Measurements from ENCODE around the gene LRRN2. TPM values are rescaled to one million over a fixed set of nuclear protein-coding genes. Genes with fewer than 3 reads are reported as not detected.

The LRRN2 gene
- polyA plus RNA-seq, 2 of the 4 experiments (the other 2 are of a cell fraction) = 3.6 to 6.6 TPM

- Histone ChIP-seq H3K4me2 (no peak overlapping the region), H3K4me1 (peaks cover 23% of the 10 kb centered on the region), H3K9me3 (no peaks in the 10 kb centered on the region), H3K4me3 (no peak overlapping the region), H3K27ac (peak overlapping the region in 1 of 2 experiments; percentile 34; a peak in 2 of 6 replicates)
- no peak for DNase-seq (ENCODE audit: low read depth in 1 of 2, low spot score in 1 of 2)
- CTCF ChIA-PET = interaction anchor here (1.2 to 2.0 kb wide), 4 partner anchors 39 to 100 kb away, joined by 3 to 8 read pairs (median 4); no protein-coding TSS in a partner anchor
- TF ChIP-seq PHF8 (IDR thresholded peaks at IDR 0.05; ENCODE audit: borderline replicate concordance, low read depth) (no peak), CBX8 (IDR thresholded peaks at IDR 0.05) (no peak), TP53 (CRISPR knock-in tag; IDR thresholded peaks at IDR 0.05) (no peak), ZFP36 (IDR thresholded peaks at IDR 0.05; ENCODE audit: borderline replicate concordance, partially characterized antibody) (no peak), ATOH8 (CRISPR knock-in tag; IDR thresholded peaks at IDR 0.05; ENCODE audit: low read depth) (no peak), FOXS1 (CRISPR knock-in tag; IDR thresholded peaks at IDR 0.05) (no peak)
- TF ChIP-seq, protein P1, sequence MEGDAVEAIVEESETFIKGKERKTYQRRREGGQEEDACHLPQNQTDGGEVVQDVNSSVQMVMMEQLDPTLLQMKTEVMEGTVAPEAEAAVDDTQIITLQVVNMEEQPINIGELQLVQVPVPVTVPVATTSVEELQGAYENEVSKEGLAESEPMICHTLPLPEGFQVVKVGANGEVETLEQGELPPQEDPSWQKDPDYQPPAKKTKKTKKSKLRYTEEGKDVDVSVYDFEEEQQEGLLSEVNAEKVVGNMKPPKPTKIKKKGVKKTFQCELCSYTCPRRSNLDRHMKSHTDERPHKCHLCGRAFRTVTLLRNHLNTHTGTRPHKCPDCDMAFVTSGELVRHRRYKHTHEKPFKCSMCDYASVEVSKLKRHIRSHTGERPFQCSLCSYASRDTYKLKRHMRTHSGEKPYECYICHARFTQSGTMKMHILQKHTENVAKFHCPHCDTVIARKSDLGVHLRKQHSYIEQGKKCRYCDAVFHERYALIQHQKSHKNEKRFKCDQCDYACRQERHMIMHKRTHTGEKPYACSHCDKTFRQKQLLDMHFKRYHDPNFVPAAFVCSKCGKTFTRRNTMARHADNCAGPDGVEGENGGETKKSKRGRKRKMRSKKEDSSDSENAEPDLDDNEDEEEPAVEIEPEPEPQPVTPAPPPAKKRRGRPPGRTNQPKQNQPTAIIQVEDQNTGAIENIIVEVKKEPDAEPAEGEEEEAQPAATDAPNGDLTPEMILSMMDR (IDR thresholded peaks at IDR 0.05) = no peak
- TF ChIP-seq, protein P2, sequence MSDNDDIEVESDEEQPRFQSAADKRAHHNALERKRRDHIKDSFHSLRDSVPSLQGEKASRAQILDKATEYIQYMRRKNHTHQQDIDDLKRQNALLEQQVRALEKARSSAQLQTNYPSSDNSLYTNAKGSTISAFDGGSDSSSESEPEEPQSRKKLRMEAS (IDR thresholded peaks at IDR 0.05) = no peak
- 80% methylated on average over 11 of the region's 11 CpGs for WGBS (ENCODE audit: missing lambda C conversion rate)
- FAIRE-seq = no peak
- ATAC-seq = no peak
- POLR2A ChIA-PET = no interaction called here
These were observed 21.4 kb upstream of the LRRN2 start for GRCh38 chr1:204706838-204707509.

DNA sequence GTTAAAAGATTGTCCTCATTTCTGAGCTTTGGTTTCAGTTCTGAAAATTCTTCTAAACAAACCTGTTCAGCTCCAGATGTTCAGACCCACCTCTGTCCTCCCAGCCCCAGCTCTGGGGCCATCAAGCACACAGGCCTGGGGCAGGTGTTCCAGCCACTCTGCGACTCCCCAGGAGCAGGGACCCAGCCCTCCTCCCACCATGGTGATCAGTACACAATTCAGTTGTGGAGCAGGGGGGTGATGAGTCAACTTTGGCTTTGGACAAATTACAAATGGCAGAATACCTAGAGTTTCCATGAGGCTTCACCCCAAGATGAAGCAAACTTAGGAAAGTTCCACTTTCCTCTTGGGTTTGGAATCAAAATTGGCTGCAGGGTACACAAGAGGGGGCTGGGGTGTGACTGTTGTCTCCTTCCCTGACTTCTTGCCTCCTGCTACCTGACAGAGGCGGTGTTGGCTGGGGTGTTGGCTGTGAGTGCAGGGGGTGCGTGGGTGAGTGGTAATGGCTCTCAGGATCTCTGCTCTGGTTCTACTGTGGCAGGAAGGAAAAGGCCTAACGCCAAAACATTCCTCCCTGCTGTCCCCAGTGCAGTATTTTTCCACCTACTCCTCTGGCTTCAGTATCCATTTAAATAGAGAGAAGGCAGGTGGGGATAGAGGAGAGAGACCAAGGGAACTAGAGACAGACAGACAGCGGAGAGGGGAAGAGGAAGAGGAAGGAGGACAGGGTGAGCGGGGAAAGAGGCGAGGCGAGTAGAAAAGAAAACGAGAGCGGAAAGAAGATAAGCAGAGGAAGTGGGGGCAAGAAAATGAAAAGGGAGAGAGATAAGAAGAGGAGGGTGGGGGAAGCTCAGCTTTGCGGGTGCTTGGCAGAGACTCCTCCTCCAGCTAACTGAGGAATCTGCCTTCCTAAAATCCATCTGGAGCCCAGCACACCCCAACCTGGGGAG is 20.6 kb upstream of the LRRN2 start:
- 85% methylated on average over 11 of the region's 11 CpGs for WGBS (ENCODE audit: missing lambda C conversion rate)
- Histone ChIP-seq H3K4me2 (no peak overlapping the region), H3K27ac (peak overlapping the region in 1 of 2 experiments; percentile 9; a peak in 1 of 6 replicates), H3K4me1 (peaks cover 21% of the 10 kb centered on the region), H3K9me3 (no peaks in the 10 kb centered on the region), H3K4me3 (no peak overlapping the region)
- FAIRE-seq (no peak), DNase-seq (ENCODE audit: low read depth in 1 of 2, low spot score in 1 of 2) (no peak), ATAC-seq (no peak)
- CTCF ChIA-PET = interaction anchor here (1.1 to 4.0 kb wide), 7 partner anchors 12 to 101 kb away, joined by 3 to 14 read pairs (median 8); no protein-coding TSS in a partner anchor
- TF ChIP-seq GATA3 (IDR thresholded peaks at IDR 0.05; ENCODE audit: borderline replicate concordance) = no peak
- POLR2A ChIA-PET = no interaction called here

GRCh38 chr1:204705493-204705811 is 19.9 kb upstream of the LRRN2 start:
- no peak overlapping the region for H3K4me3 ChIP-seq
- TF ChIP-seq NPAS2 (CRISPR knock-in tag; IDR thresholded peaks at IDR 0.05; ENCODE audit: borderline replicate concordance) = no peak
- H3K4me1 ChIP-seq = peaks cover 21% of the 10 kb centered on the region
- 62% methylated on average over 5 of the region's 5 CpGs for WGBS (ENCODE audit: missing lambda C conversion rate)
- POLR2A ChIA-PET = no interaction called here
- no peak overlapping the region for H3K4me2 ChIP-seq
- CTCF ChIA-PET = interaction anchor here (1.1 to 4.0 kb wide), 5 partner anchors 11 to 102 kb away, joined by 3 to 14 read pairs (median 8); no protein-coding TSS in a partner anchor
- FAIRE-seq = no peak
- no peak for DNase-seq (ENCODE audit: low read depth in 1 of 2, low spot score in 1 of 2)
- no peak for ATAC-seq
- no peak overlapping the region for H3K27ac ChIP-seq
- H3K9me3 ChIP-seq = no peaks in the 10 kb centered on the region

GRCh38 chr1:204704794-204705492 is 19.4 kb upstream of the LRRN2 start:
- POLR2A ChIA-PET = no interaction called here
- 88% methylated on average over 4 of the region's 4 CpGs for WGBS (ENCODE audit: missing lambda C conversion rate)
- no peak for FAIRE-seq

More at GRCh38 chr1:204704794-204705492, 19.4 kb upstream of the LRRN2 start:
- DNase-seq (ENCODE audit: low read depth in 1 of 2, low spot score in 1 of 2) (no peak), ATAC-seq (no peak)
- H3K4me2 ChIP-seq = no peak overlapping the region
- no peaks in the 10 kb centered on the region for H3K9me3 ChIP-seq
- CTCF ChIA-PET = interaction anchor here (0.9 to 4.0 kb wide), 6 partner anchors 11 to 357 kb away, joined by 3 to 14 read pairs (median 6); no protein-coding TSS in a partner anchor
- no peak overlapping the region for H3K27ac ChIP-seq
- TF ChIP-seq ZFP36 (IDR thresholded peaks at IDR 0.05; ENCODE audit: borderline replicate concordance, partially characterized antibody) (peak; percentile 39), RAD21 (conservative IDR thresholded peaks at IDR 0.05 in 1 of 2, IDR thresholded peaks at IDR 0.05 in 1 of 2) (no peak)
- no peak overlapping the region for H3K4me3 ChIP-seq
- H3K4me1 ChIP-seq = peaks cover 21% of the 10 kb centered on the region

Measured in A549 (cell line).